Tibial artery (tissue), 4 donors: ENCODE results near the gene MBD1.
A peak's percentile ranks its signal among the peaks of the same experiment; 100 is the strongest.

Source experiments
- DNase-seq, 2 donors: peaks; one replicate each; pipeline ENCODE4 v3.0.0-alpha.2; 2019
- H3K27ac ChIP-seq, 2 donors: fragments of 200-600 bp; sonication (generic) in 1 of 2; 1 replicate in 1 of 2; 2 replicates in 1 of 2; pipeline ENCODE4 v1.5.1; 2018 to 2019; ENCODE audit warnings: mild to moderate bottlenecking in 1 of 2
- H3K27me3 ChIP-seq, 2 donors: fragments of 200-600 bp; sonication (generic) in 1 of 2; one replicate each; pipeline versions ENCODE4 v1.5.1 to v1.6.0; 2016 to 2019
- H3K36me3 ChIP-seq, 3 donors: fragments of 200-600 bp; sonication (generic) in 2 of 3; one replicate each; pipeline ENCODE4 v1.5.1; 2016 to 2019; ENCODE audit warnings: mild to moderate bottlenecking in 2 of 3
- H3K4me1 ChIP-seq, 4 donors: fragments of 200-600 bp; sonication (generic) in 2 of 4; 1 replicate in 3 of 4; 2 replicates in 1 of 4; pipeline ENCODE4 v1.5.1; 2016 to 2019
- H3K4me3 ChIP-seq, 2 donors: fragments of 200-600 bp; sonication (generic) in 1 of 2; 1 replicate in 1 of 2; 2 replicates in 1 of 2; pipeline ENCODE4 v1.5.1; 2018 to 2019; ENCODE audit warnings: mild to moderate bottlenecking in 2 of 2
- H3K9me3 ChIP-seq, 3 donors: fragments of 200-600 bp; sonication (generic) in 1 of 3; one replicate each; pipeline ENCODE4 v1.5.1; 2016 to 2019
- CTCF ChIP-seq, 2 experiments: fragments of 200-600 bp in 1 of 2; fragments of 450-650 bp in 1 of 2; IDR thresholded peaks; one replicate each; pipeline ENCODE4 v1.5.1; 2017 to 2019; ENCODE audit warnings: antibody characterized with exemption in 2 of 2, mild to moderate bottlenecking in 1 of 2, moderate library complexity in 1 of 2
- intact Hi-C: fragments of 100-400 bp; cut with DNase I; formaldehyde crosslinking; loops from one replicate; pipeline ENCODE4 v1.15.0; 2023; ENCODE audit warnings: low total_unique reads

MBD1 gene

GRCh38 chr18:50285071-50285470 lies 3.7 kb upstream of the MBD1 start:
- Histone ChIP-seq H3K36me3 (peaks cover 4 to 40% (median 33%) of the 10 kb centered on the region in 3 donors), H3K4me3 (no peak overlapping the region), H3K27ac (no peak overlapping the region), H3K9me3 (no peaks in the 10 kb centered on the region), H3K4me1 (peaks cover 5 to 23% (median 21%) of the 10 kb centered on the region in 4 donors), H3K27me3 (no peaks in the 10 kb centered on the region)
- TF ChIP-seq CTCF (IDR thresholded peaks at IDR 0.05): no peak
- intact Hi-C loops: loop anchor here (5.0 to 10.0 kb wide), 3 partner anchors 470 to 910 kb away; partner anchors contain the start of genes ACAA2, MEX3C and RPL17
- no peak for DNase-seq

GRCh38 chr18:50284255-50284885 lies 3.0 kb upstream of the MBD1 start:
- Histone ChIP-seq H3K27ac (no peak overlapping the region), H3K36me3 (peaks cover 4 to 40% (median 33%) of the 10 kb centered on the region in 3 donors), H3K4me3 (no peak overlapping the region), H3K27me3 (no peaks in the 10 kb centered on the region), H3K9me3 (no peaks in the 10 kb centered on the region), H3K4me1 (peaks cover 5 to 30% (median 28%) of the 10 kb centered on the region in 4 donors)
- TF ChIP-seq CTCF (IDR thresholded peaks at IDR 0.05): no peak
- intact Hi-C loops: loop anchor here (10.0 kb wide), 2 partner anchors 470 to 910 kb away; partner anchors contain the start of genes ACAA2 and MEX3C
- DNase-seq: no peak

- H3K9me3 ChIP-seq: no peaks in the 10 kb centered on the region
- H3K27ac ChIP-seq: no peak overlapping the region
- peaks cover 4 to 40% (median 36%) of the 10 kb centered on the region in 3 donors for H3K36me3 ChIP-seq
- H3K4me1 ChIP-seq: peaks cover 5 to 37% (median 29%) of the 10 kb centered on the region in 4 donors
- intact Hi-C loops: loop anchor here (10.0 kb wide), 2 partner anchors 469 to 911 kb away; partner anchors contain the start of genes ACAA2 and MEX3C
- no peak overlapping the region for H3K4me3 ChIP-seq
- no peak for DNase-seq
- TF ChIP-seq CTCF (IDR thresholded peaks at IDR 0.05): no peak
- no peaks in the 10 kb centered on the region for H3K27me3 ChIP-seq
These were observed 2.3 kb upstream of the MBD1 start for GRCh38 chr18:50283469-50284209.

- intact Hi-C loops: loop anchor here (10.0 kb wide), 2 partner anchors 468 to 912 kb away; partner anchors contain the start of genes ACAA2 and MEX3C
- Histone ChIP-seq H3K27ac (peak overlapping the region in 1 of 2 donors; percentile 95), H3K4me3 (no peak overlapping the region), H3K27me3 (no peaks in the 10 kb centered on the region), H3K36me3 (peaks cover 4 to 44% (median 36%) of the 10 kb centered on the region in 3 donors), H3K9me3 (no peaks in the 10 kb centered on the region), H3K4me1 (peaks cover 5 to 37% (median 29%) of the 10 kb centered on the region in 4 donors)
- no peak for DNase-seq
- no peak for TF ChIP-seq CTCF (IDR thresholded peaks at IDR 0.05)
These were observed 1.4 kb upstream of the MBD1 start for GRCh38 chr18:50282521-50283335.

- H3K36me3 ChIP-seq: peaks cover 5 to 48% (median 38%) of the 10 kb centered on the region in 3 donors
- TF ChIP-seq CTCF (IDR thresholded peaks at IDR 0.05): no peak
- peak overlapping the region; percentile 93 to 95 for H3K4me3 ChIP-seq
- H3K27me3 ChIP-seq: no peaks in the 10 kb centered on the region
- H3K4me1 ChIP-seq: peaks cover 5 to 37% (median 29%) of the 10 kb centered on the region in 4 donors
- DNase-seq: no peak
- peak overlapping the region; percentile 90 to 95 for H3K27ac ChIP-seq
- intact Hi-C loops: loop anchor here (10.0 kb wide), 2 partner anchors 467 to 913 kb away; partner anchors contain the start of genes ACAA2 and MEX3C
- H3K9me3 ChIP-seq: no peaks in the 10 kb centered on the region
These were observed 723 bp upstream of the MBD1 start for GRCh38 chr18:50281972-50282520.
